K562 (cell line): ENCODE measurements around the gene PLEKHG1. TPM values are rescaled to one million over a fixed set of nuclear protein-coding genes. Genes with fewer than 3 reads are reported as not detected.

Experiments
- CTCFL ChIP-seq: IDR thresholded peaks from 2 replicates; pipeline ENCODE4 v1.6.1; 2011; ENCODE audit warnings: borderline replicate concordance, low read depth, mild to moderate bottlenecking, moderate library complexity, low read length; ENCODE audit not compliant: insufficient read depth, poor library complexity, severe bottlenecking
- E2F1 ChIP-seq: sonication (generic); formaldehyde crosslinking; IDR thresholded peaks from 2 replicates; pipeline ENCODE4 v1.8.1; 2023; ENCODE audit warnings: mild to moderate bottlenecking, missing genetic modification reagents, moderate library complexity
- MCM5 ChIP-seq: fragments of 450-650 bp; IDR thresholded peaks from 2 replicates; pipeline ENCODE4 v1.6.1; 2016; ENCODE audit warnings: low read depth
- SP2 ChIP-seq: IDR thresholded peaks from 2 replicates; pipeline ENCODE4 v1.6.1; 2011; ENCODE audit warnings: mild to moderate bottlenecking, low read depth, low read length, moderate library complexity; ENCODE audit not compliant: poor library complexity, severe bottlenecking; ENCODE audit errors: extremely low read depth
- STAT6 ChIP-seq: sonication (generic); formaldehyde crosslinking; IDR thresholded peaks from 2 replicates; pipeline ENCODE4 v1.8.1; 2023; ENCODE audit warnings: mild to moderate bottlenecking, missing genetic modification reagents
- ZNF407 ChIP-seq: fragments of 450-650 bp; IDR thresholded peaks from 2 replicates; pipeline ENCODE4 v1.6.1; 2016; ENCODE audit warnings: low read depth
- ZNF408 ChIP-seq: fragments of 250-450 bp; sonication (Bioruptor Pico); IDR thresholded peaks from 2 replicates; pipeline ENCODE4 v1.4.0; 2020; ENCODE audit warnings: low read depth, mild to moderate bottlenecking, moderate library complexity
- polyA plus RNA-seq, 8 experiments: library from polyadenylated mRNA; depleted of rRNA in 4 of 8; stranded (reverse) in 5 of 8; unstranded in 3 of 8; fragments of >200 nt; fragmentation: Nextera tagmentation in 2 of 8; fragmentation: Illumina TruSeq in 1 of 8; extraction: Ambion mirVana in 2 of 8; extraction: Trizol in 1 of 8; gene quantifications; 2 replicates each; pipeline versions ENCODE4 v1.2.1 to v1.2.3, GENCODE V29; 2011 to 2014; ENCODE audit warnings: inconsistent platforms in 1 of 8, missing spikeins in 1 of 8
- total RNA-seq, 7 experiments: library from RNA; depleted of rRNA in 6 of 7; stranded (reverse); fragments of >200 nt in 6 of 7; fragmentation: Illumina TruSeq in 2 of 7; extraction: Trizol in 2 of 7; gene quantifications; 2 replicates each; pipeline versions ENCODE4 v1.2.1 to v1.2.3, GENCODE V29; 2011 to 2021; ENCODE audit warnings: low replicate concordance in 1 of 7

Gene PLEKHG1
- total and polyA plus RNA-seq, 9 of the 15 experiments (the other 6 are each of a cell fraction or from before 2014, with no cell fraction given): 0.03 to 0.16 (median 0.03) TPM; not detected in 6

GRCh38 chr6:150606647-150607328, 7.1 kb downstream of the PLEKHG1 start (continued):
- TF ChIP-seq ZNF407 (no peak), MCM5 (no peak), STAT6 (CRISPR knock-in tag) (no peak), SP2 (no peak), E2F1 (CRISPR knock-in tag) (no peak), ZNF408 (CRISPR knock-in tag) (no peak), CTCFL (no peak)
